Mammary epithelial cell (primary cell): ENCODE measurements around the gene ITGA5.

Experiments used
- CTCF ChIP-seq, 2 donors: IDR thresholded peaks in 1 of 2; conservative IDR thresholded peaks in 1 of 2; 2 replicates each; pipeline ENCODE4 v1.5.1; 2011 to 2012; ENCODE audit warnings: inconsistent platforms in 2 of 2, low read length in 2 of 2, mild to moderate bottlenecking in 2 of 2, control low read depth in 1 of 2, low read depth in 1 of 2; ENCODE audit not compliant: insufficient read depth in 1 of 2; ENCODE audit errors: extremely low read depth in 1 of 2
- EZH2 ChIP-seq: IDR thresholded peaks from 2 replicates; pipeline ENCODE4 v1.6.1; 2012; ENCODE audit warnings: low read length, inconsistent platforms, borderline replicate concordance

GRCh38 chr12:54350743-54351142 lies 68.3 kb downstream of the ITGA5 start:
- no peak for TF ChIP-seq CTCF (conservative IDR thresholded peaks at IDR 0.05 in 1 of 2, IDR thresholded peaks at IDR 0.05 in 1 of 2; ENCODE audit: extremely low read depth in 1 of 2, insufficient read depth in 1 of 2, low read depth in 1 of 2, low read length in 2 of 2)
- no peak for TF ChIP-seq EZH2
